Parathyroid adenoma (tissue), 2 donors: ENCODE results near the gene SULT2B1.
"Not testable (repeated sequence)": the region's sequence is repeated elsewhere in the genome, so short reads cannot be mapped to it uniquely, and the experiment has no call there.

Experiments used
- H2AFZ ChIP-seq: fragments of 300-600 bp; sonication (generic); one replicate; pipeline ENCODE4 v1.7.0; 2017; ENCODE audit warnings: antibody characterized with exemption, mild to moderate bottlenecking
- H3K27ac ChIP-seq: fragments of 300-600 bp; sonication (generic); one replicate; pipeline ENCODE4 v1.7.0; 2017
- H3K27me3 ChIP-seq: fragments of 300-600 bp; sonication (generic); one replicate; pipeline ENCODE4 v1.7.0; 2017; ENCODE audit warnings: low read length; ENCODE audit not compliant: control insufficient read depth, insufficient read depth
- H3K36me3 ChIP-seq: fragments of 300-600 bp; sonication (generic); one replicate; pipeline ENCODE4 v1.7.0; 2017; ENCODE audit warnings: low read length; ENCODE audit not compliant: control insufficient read depth, insufficient read depth
- H3K4me1 ChIP-seq: fragments of 300-600 bp; sonication (generic); one replicate; pipeline ENCODE4 v1.7.0; 2017; ENCODE audit warnings: control low read depth
- H3K4me2 ChIP-seq: fragments of 300-600 bp; sonication (generic); one replicate; pipeline ENCODE4 v1.7.0; 2017; ENCODE audit warnings: low read length
- H3K4me3 ChIP-seq: fragments of 300-600 bp; sonication (generic); one replicate; pipeline ENCODE4 v1.7.0; 2017; ENCODE audit warnings: low read depth, low read length
- H3K79me2 ChIP-seq: fragments of 300-600 bp; sonication (generic); one replicate; pipeline ENCODE4 v1.7.0; 2017; ENCODE audit warnings: control low read depth
- H3K9ac ChIP-seq: fragments of 300-600 bp; sonication (generic); one replicate; pipeline ENCODE4 v1.7.0; 2017; ENCODE audit warnings: mild to moderate bottlenecking
- H3K9me3 ChIP-seq: fragments of 300-600 bp; sonication (generic); one replicate; pipeline ENCODE4 v1.7.0; 2017; ENCODE audit warnings: low read length; ENCODE audit not compliant: control insufficient read depth
- CTCF ChIP-seq: fragments of 300-600 bp; sonication (generic); IDR thresholded peaks from one replicate; pipeline ENCODE4 v1.7.0; 2017; ENCODE audit warnings: antibody characterized with exemption, mild to moderate bottlenecking
- donor health status: primary hyperparathyroidism.

SULT2B1 gene

GRCh38 chr19:48575931-48576622 lies 24.1 kb downstream of the SULT2B1 start:
- no peaks in the 10 kb centered on the region for H3K27me3 ChIP-seq
- H2AFZ ChIP-seq: no peak overlapping the region
- no peak overlapping the region for H3K4me3 ChIP-seq
- no peaks in the 10 kb centered on the region for H3K36me3 ChIP-seq
- H3K9me3 ChIP-seq: no peaks in the 10 kb centered on the region
- no peak overlapping the region for H3K27ac ChIP-seq
- no peaks in the 10 kb centered on the region for H3K4me1 ChIP-seq
- TF ChIP-seq CTCF: no peak
- H3K4me2 ChIP-seq: no peak overlapping the region
- H3K9ac ChIP-seq: no peak overlapping the region
- no peaks in the 10 kb centered on the region for H3K79me2 ChIP-seq

- H3K27ac ChIP-seq, H3K9ac ChIP-seq, H3K4me1 ChIP-seq, H3K4me3 ChIP-seq, H3K9me3 ChIP-seq, H3K4me2 ChIP-seq, H2AFZ ChIP-seq, H3K36me3 ChIP-seq, H3K79me2 ChIP-seq, H3K27me3 ChIP-seq: not testable (repeated sequence)
These were observed 25.9 kb downstream of the SULT2B1 start for GRCh38 chr19:48577908-48578307.

- Histone ChIP-seq H3K36me3 (no peaks in the 10 kb centered on the region), H3K9me3 (no peaks in the 10 kb centered on the region), H3K4me3 (no peak overlapping the region), H3K4me1 (peaks cover under 1% of the 10 kb centered on the region), H3K27me3 (no peaks in the 10 kb centered on the region), H3K9ac (no peak overlapping the region), H3K4me2 (no peak overlapping the region), H3K27ac (no peak overlapping the region), H3K79me2 (no peaks in the 10 kb centered on the region), H2AFZ (no peak overlapping the region)
- no peak for TF ChIP-seq CTCF
These were observed 26.9 kb downstream of the SULT2B1 start for GRCh38 chr19:48578891-48579290.

GRCh38 chr19:48582168-48582567 lies 30.2 kb downstream of the SULT2B1 start:
- Histone ChIP-seq H2AFZ (no peak overlapping the region), H3K4me1 (peaks cover 4% of the 10 kb centered on the region), H3K27me3 (no peaks in the 10 kb centered on the region), H3K79me2 (no peaks in the 10 kb centered on the region), H3K9ac (no peak overlapping the region), H3K36me3 (no peaks in the 10 kb centered on the region), H3K9me3 (no peaks in the 10 kb centered on the region), H3K4me2 (no peak overlapping the region), H3K4me3 (no peak overlapping the region), H3K27ac (no peak overlapping the region)
- no peak for TF ChIP-seq CTCF

GRCh38 chr19:48587387-48587786 lies 35.4 kb downstream of the SULT2B1 start:
- Histone ChIP-seq H3K79me2 (no peaks in the 10 kb centered on the region), H3K4me3 (no peak overlapping the region), H3K9me3 (no peaks in the 10 kb centered on the region), H3K27ac (no peak overlapping the region), H3K27me3 (no peaks in the 10 kb centered on the region), H3K4me2 (no peak overlapping the region), H2AFZ (no peak overlapping the region), H3K9ac (no peak overlapping the region), H3K36me3 (no peaks in the 10 kb centered on the region), H3K4me1 (peaks cover 4% of the 10 kb centered on the region)
- no peak for TF ChIP-seq CTCF
